ENCODE results near the gene DENND4B.

DENND4B gene

GRCh38 chr1:153962088-153963029 is 15.8 kb upstream of the DENND4B start:
- peak; percentile 58 to 75 for DNase-seq (ENCODE audit: low read depth in 2 of 2)
- H3K4me3 ChIP-seq (replicated peaks in 1 of 2; ENCODE audit: low read depth in 2 of 2, low read length in 2 of 2) = peak overlapping the region; percentile 81 to 83
- TF ChIP-seq CTCF (IDR thresholded peaks at IDR 0.05; ENCODE audit: low read depth, low read length) = no peak

GRCh38 chr1:153961421-153961820 is 14.9 kb upstream of the DENND4B start:
- no peak for TF ChIP-seq CTCF (IDR thresholded peaks at IDR 0.05; ENCODE audit: low read depth, low read length)
- DNase-seq (ENCODE audit: low read depth in 2 of 2) = no peak
- H3K4me3 ChIP-seq (replicated peaks in 1 of 2; ENCODE audit: low read depth in 2 of 2, low read length in 2 of 2) = peak overlapping the region in 1 of 2 donors; percentile 83

- no peak for DNase-seq (ENCODE audit: low read depth in 2 of 2)
- no peak for TF ChIP-seq CTCF (IDR thresholded peaks at IDR 0.05; ENCODE audit: low read depth, low read length)
- H3K4me3 ChIP-seq (replicated peaks in 1 of 2; ENCODE audit: low read depth in 2 of 2, low read length in 2 of 2) = no peak overlapping the region
These were observed 13.7 kb upstream of the DENND4B start for GRCh38 chr1:153960206-153960605.

- TF ChIP-seq CTCF (IDR thresholded peaks at IDR 0.05; ENCODE audit: low read depth, low read length) = no peak
- DNase-seq (ENCODE audit: low read depth in 2 of 2) = no peak
- H3K4me3 ChIP-seq (replicated peaks in 1 of 2; ENCODE audit: low read depth in 2 of 2, low read length in 2 of 2) = no peak overlapping the region
These were observed 12.9 kb upstream of the DENND4B start for GRCh38 chr1:153959454-153959853.

GRCh38 chr1:153958961-153959260 is 12.4 kb upstream of the DENND4B start:
- no peak for DNase-seq (ENCODE audit: low read depth in 2 of 2)
- TF ChIP-seq CTCF (IDR thresholded peaks at IDR 0.05; ENCODE audit: low read depth, low read length) = no peak
- no peak overlapping the region for H3K4me3 ChIP-seq (replicated peaks in 1 of 2; ENCODE audit: low read depth in 2 of 2, low read length in 2 of 2)

GRCh38 chr1:153958111-153958960 is 11.8 kb upstream of the DENND4B start, which contains the start of gene CRTC2:
CRTC2 (minus strand) TSS chr1:153958612; CDS start chr1:153958497, 115 bp downstream.
- no peak for TF ChIP-seq CTCF (IDR thresholded peaks at IDR 0.05; ENCODE audit: low read depth, low read length)
- DNase-seq (ENCODE audit: low read depth in 2 of 2) = peak; percentile 99
- peak within 1 kb of the TSS; percentile 92 to 97 for H3K4me3 ChIP-seq (replicated peaks in 1 of 2; ENCODE audit: low read depth in 2 of 2, low read length in 2 of 2)
